Measurements from ENCODE around the gene LYST. TPM values are rescaled to one million over a fixed set of nuclear protein-coding genes. Genes with fewer than 3 reads are reported as not detected.

The LYST gene
- total and polyA plus RNA-seq, 2 donors (not counting 3 experiments of a cell fraction or from before 2014, with no cell fraction given): 3.1 to 9.6 TPM

DNA sequence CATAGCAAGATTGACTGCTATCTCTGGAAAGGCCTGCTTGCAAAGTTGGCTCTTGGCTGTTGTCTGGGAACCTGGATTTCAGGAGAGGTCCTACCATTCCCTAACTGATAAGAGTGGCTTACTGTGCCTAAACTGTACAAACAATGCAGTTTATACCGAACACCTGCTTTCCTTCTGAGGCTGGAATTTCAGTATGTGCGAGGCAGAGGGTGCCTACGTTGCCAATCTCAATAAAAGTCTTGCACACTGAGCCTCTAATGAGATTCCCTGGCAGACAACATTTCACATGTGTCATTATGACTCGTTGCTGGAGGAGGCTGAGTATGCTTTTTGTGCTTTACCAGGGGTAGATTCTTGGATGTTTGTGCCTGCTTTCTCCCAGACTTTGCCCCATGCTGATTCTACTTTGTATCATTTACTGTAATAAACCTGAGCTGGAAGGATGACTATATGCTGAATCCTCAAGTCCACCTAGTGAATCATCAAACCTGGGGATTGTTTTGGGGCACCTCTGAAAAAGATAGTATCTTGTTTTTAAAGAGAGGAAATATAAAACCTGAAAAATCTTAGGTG, 158.2 kb downstream of the LYST start:
- H3K36me3 ChIP-seq (ENCODE audit: control insufficient read depth in 2 of 2, extremely low read depth in 1 of 2, insufficient read depth in 2 of 2, low read length in 2 of 2): no peaks in the 10 kb centered on the region
- H3K79me2 ChIP-seq (ENCODE audit: control insufficient read depth, insufficient read depth, low read length): no peaks in the 10 kb centered on the region
- POLR2A ChIA-PET: no interaction called here
- no peak for DNase-seq (ENCODE audit: low read depth, low spot score)
- no peak overlapping the region for H3K9ac ChIP-seq (replicated peaks; ENCODE audit: extremely low read depth, insufficient read depth, low read length)
- H3K27me3 ChIP-seq (ENCODE audit: control insufficient read depth in 2 of 2, insufficient read depth in 2 of 2, low read length in 2 of 2): no peaks in the 10 kb centered on the region
- no peak overlapping the region for H3K27ac ChIP-seq (ENCODE audit: insufficient read depth, low read depth, low read length)
- CTCF ChIA-PET: no interaction called here
- no TSS peak for BruUV-seq (replicated peaks)
- H3K4me2 ChIP-seq (ENCODE audit: insufficient read depth, low read length): no peak overlapping the region
- no peaks in the 10 kb centered on the region for H3K9me3 ChIP-seq (replicated peaks; ENCODE audit: control insufficient read depth, insufficient read depth, low read length)
- no peaks in the 10 kb centered on the region for H4K20me1 ChIP-seq (replicated peaks; ENCODE audit: control insufficient read depth, extremely low read depth, insufficient read depth, low read length)
- no peaks in the 10 kb centered on the region for H3K4me1 ChIP-seq (ENCODE audit: control insufficient read depth, extremely low read depth, insufficient read depth, low read length)
- no peak overlapping the region for H2AFZ ChIP-seq (ENCODE audit: low read depth, low read length)
- H3K4me3 ChIP-seq (replicated peaks in 1 of 3; ENCODE audit: insufficient read depth in 1 of 3, low read depth in 1 of 3, low read length in 3 of 3): no peak overlapping the region
- dilution Hi-C loops (cut with MboI; ENCODE audit: extremely low pct_ligation_motif_present, low sequenced_read_pairs) (no loop called here), intact Hi-C loops (cut with micrococcal nuclease) (no loop called here)
- TF ChIP-seq, protein P1, sequence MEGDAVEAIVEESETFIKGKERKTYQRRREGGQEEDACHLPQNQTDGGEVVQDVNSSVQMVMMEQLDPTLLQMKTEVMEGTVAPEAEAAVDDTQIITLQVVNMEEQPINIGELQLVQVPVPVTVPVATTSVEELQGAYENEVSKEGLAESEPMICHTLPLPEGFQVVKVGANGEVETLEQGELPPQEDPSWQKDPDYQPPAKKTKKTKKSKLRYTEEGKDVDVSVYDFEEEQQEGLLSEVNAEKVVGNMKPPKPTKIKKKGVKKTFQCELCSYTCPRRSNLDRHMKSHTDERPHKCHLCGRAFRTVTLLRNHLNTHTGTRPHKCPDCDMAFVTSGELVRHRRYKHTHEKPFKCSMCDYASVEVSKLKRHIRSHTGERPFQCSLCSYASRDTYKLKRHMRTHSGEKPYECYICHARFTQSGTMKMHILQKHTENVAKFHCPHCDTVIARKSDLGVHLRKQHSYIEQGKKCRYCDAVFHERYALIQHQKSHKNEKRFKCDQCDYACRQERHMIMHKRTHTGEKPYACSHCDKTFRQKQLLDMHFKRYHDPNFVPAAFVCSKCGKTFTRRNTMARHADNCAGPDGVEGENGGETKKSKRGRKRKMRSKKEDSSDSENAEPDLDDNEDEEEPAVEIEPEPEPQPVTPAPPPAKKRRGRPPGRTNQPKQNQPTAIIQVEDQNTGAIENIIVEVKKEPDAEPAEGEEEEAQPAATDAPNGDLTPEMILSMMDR (IDR thresholded peaks at IDR 0.05; ENCODE audit: extremely low read depth in 1 of 2, insufficient read depth in 1 of 2, low read depth in 1 of 2, low read length in 2 of 2): no peak
- no peak for TF ChIP-seq POLR2A (IDR thresholded peaks at IDR 0.05; ENCODE audit: low read depth, low read length)
- TF ChIP-seq JUN (IDR thresholded peaks at IDR 0.05; ENCODE audit: borderline replicate concordance, insufficient read depth, insufficient read length, low read depth): no peak
- TF ChIP-seq FOS (IDR thresholded peaks at IDR 0.05; ENCODE audit: borderline replicate concordance, insufficient read depth, low read length): no peak
- TF ChIP-seq MYC (IDR thresholded peaks at IDR 0.05; ENCODE audit: low read depth, low read length): no peak
- TF ChIP-seq GATA2 (IDR thresholded peaks at IDR 0.05; ENCODE audit: insufficient read depth, insufficient read length, low read depth, low read length): no peak
- TF ChIP-seq EZH2 (IDR thresholded peaks at IDR 0.05; ENCODE audit: borderline replicate concordance, low read depth, low read length, severe bottlenecking): no peak
- TF ChIP-seq MAX (IDR thresholded peaks at IDR 0.05; ENCODE audit: insufficient read depth, insufficient read length): no peak
- TF ChIP-seq POLR2AphosphoS5 (IDR thresholded peaks at IDR 0.05; ENCODE audit: insufficient read depth, low read depth, low read length): no peak
- peak; percentile 62 for FAIRE-seq
- peaks cover 3% of the 10 kb centered on the region for H3K9me1 ChIP-seq (replicated peaks; ENCODE audit: control insufficient read depth, extremely low read depth, insufficient read depth, low read length)
